GM12874 (cell line): ENCODE measurements around the gene SIRT2.

Source experiments
- CTCF ChIP-seq: IDR thresholded peaks from 2 replicates; pipeline ENCODE4 v1.5.1; 2011; ENCODE audit warnings: low read depth, mild to moderate bottlenecking, control low read depth, low read length, moderate library complexity; ENCODE audit not compliant: insufficient read depth

The SIRT2 gene

GRCh38 chr19:38848299-38849146, 50.9 kb downstream of the SIRT2 start:
- TF ChIP-seq CTCF = no peak

GRCh38 chr19:38846097-38846496, 53.3 kb downstream of the SIRT2 start:
- TF ChIP-seq CTCF = no peak

GRCh38 chr19:38845374-38846024, 53.9 kb downstream of the SIRT2 start:
- no peak for TF ChIP-seq CTCF

- no peak for TF ChIP-seq CTCF
Observed at GRCh38 chr19:38844093-38844686, 55.2 kb downstream of the SIRT2 start.

GRCh38 chr19:38843175-38843758, 56.2 kb downstream of the SIRT2 start:
- TF ChIP-seq CTCF = no peak

- TF ChIP-seq CTCF = no peak
Observed at GRCh38 chr19:38842439-38843174, 56.8 kb downstream of the SIRT2 start.
